Measurements from ENCODE around the gene SBNO2. TPM values are rescaled to one million over a fixed set of nuclear protein-coding genes. Genes with fewer than 3 reads are reported as not detected.

SBNO2 gene
- total RNA-seq, 1 experiment from 2014 or later, result 46.3 TPM

- Histone ChIP-seq H3K18ac (ENCODE audit: insufficient read length, low read depth, low read length) (no peak overlapping the region), H4K5ac (ENCODE audit: insufficient read length, low read depth, low read length) (no peak overlapping the region), H3T11ph (ENCODE audit: low read length) (no peak overlapping the region), H4K8ac (replicated peaks; ENCODE audit: insufficient read length, low read depth, low read length) (no peak overlapping the region), H3K56ac (ENCODE audit: insufficient read length, low read depth, low read length) (no peak overlapping the region), H3K4me2 (ENCODE audit: insufficient read depth, insufficient read length, low read length) (no peak overlapping the region), H3K9me3 (ENCODE audit: control insufficient read depth, low read depth, low read length) (no peaks in the 10 kb centered on the region), H2AFZ (ENCODE audit: low read length) (no peak overlapping the region), H4K91ac (ENCODE audit: insufficient read length, low read depth, low read length) (no peak overlapping the region), H4K20me1 (ENCODE audit: control insufficient read depth, insufficient read depth, insufficient read length) (no peaks in the 10 kb centered on the region), H2BK15ac (ENCODE audit: low read depth, low read length) (no peak overlapping the region), H3K79me2 (ENCODE audit: insufficient read depth, low read length) (peaks cover 33% of the 10 kb centered on the region; the same call in 1 of the 2 replicates), H2BK5ac (ENCODE audit: insufficient read length, low read length) (no peak overlapping the region), H3K4me1 (ENCODE audit: insufficient read depth, low read length) (no peaks in the 10 kb centered on the region), H2BK120ac (ENCODE audit: low read depth, low read length, poor library complexity, severe bottlenecking) (no peak overlapping the region), H3K27me3 (ENCODE audit: insufficient read depth, low read length) (no peaks in the 10 kb centered on the region), H3K9ac (ENCODE audit: extremely low read depth, insufficient read length, low read length) (no peak overlapping the region), H3K14ac (ENCODE audit: insufficient read depth, low read length) (no peak overlapping the region), H3K23me2 (ENCODE audit: insufficient read length, low read depth, low read length, poor library complexity, severe bottlenecking) (no peaks in the 10 kb centered on the region), H2AK5ac (ENCODE audit: insufficient read length, low read length) (no peak overlapping the region), H3K4ac (ENCODE audit: low read depth, low read length) (no peak overlapping the region), H2BK12ac (ENCODE audit: insufficient read length, low read depth, low read length) (no peak overlapping the region), H2BK20ac (ENCODE audit: low read depth, low read length, poor library complexity, severe bottlenecking) (no peak overlapping the region), H3K79me1 (ENCODE audit: insufficient read depth, low read depth, low read length, poor library complexity, severe bottlenecking) (peaks cover 9% of the 10 kb centered on the region), H3K23ac (ENCODE audit: insufficient read length, low read depth, low read length) (no peak overlapping the region), H3K27ac (ENCODE audit: insufficient read length, low read depth, low read length) (no peak overlapping the region)
- no peak overlapping the region for H3K4me3 Mint-ChIP-seq
- H3K4me1 Mint-ChIP-seq, result peaks cover 27 to 42% of the 10 kb centered on the region in 2 experiments
- no CpG with 5 or more reads among the region's 21 CpGs for WGBS (ENCODE audit: extremely low coverage, insufficient read length, low lambda C conversion rate)
- no peaks in the 10 kb centered on the region for H3K27me3 Mint-ChIP-seq (ENCODE audit: low read depth)
- H3K9me3 Mint-ChIP-seq, result no peaks in the 10 kb centered on the region
- H3K36me3 Mint-ChIP-seq (ENCODE audit: insufficient read depth in 1 of 3, low read depth in 3 of 3), result peaks cover 7 to 25% (median 16%) of the 10 kb centered on the region in 3 experiments
- no peak for DNase-seq
- H3K27ac Mint-ChIP-seq, result peak overlapping the region; percentile 77 to 98 (median 86); a peak in 6 of 7 replicates
- TF ChIP-seq CTCF (conservative IDR thresholded peaks at IDR 0.05), result no peak
These were observed 40.3 kb upstream of the SBNO2 start for GRCh38 chr19:1214299-1214861.
